ENCODE results near the gene TMIGD1.

DNA sequence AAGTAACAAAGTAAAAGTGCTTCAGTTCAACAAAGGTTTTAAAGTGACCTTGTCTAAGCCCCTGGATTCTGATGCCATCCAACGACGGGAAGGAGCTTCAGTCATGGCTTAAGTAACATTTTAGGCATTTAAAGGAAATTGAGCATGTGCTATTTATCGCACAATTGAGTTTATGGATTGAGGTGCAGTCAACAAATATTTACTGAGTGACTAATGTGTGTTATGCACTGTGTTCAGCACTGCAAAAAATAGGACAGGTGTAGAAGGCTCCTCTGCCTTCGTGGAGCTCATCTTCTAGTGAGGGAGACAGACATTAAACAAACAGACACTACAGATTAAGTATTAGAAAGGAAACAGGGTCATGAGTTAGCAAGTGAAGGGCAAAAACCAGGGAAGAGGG lies 12.5 kb downstream of the TMIGD1 start:
- TF ChIP-seq ZZZ3 (CRISPR knock-in tag; IDR thresholded peaks at IDR 0.05; ENCODE audit: borderline replicate concordance): no peak
- TF ChIP-seq SRSF4 (IDR thresholded peaks at IDR 0.05; ENCODE audit: low read depth, low read length, poor library complexity, severe bottlenecking): no peak
- peak; percentile 70; the same call in 1 of the 2 replicates for TF ChIP-seq GATAD2A (CRISPR knock-in tag; IDR thresholded peaks at IDR 0.05)
- TF ChIP-seq, protein P1, sequence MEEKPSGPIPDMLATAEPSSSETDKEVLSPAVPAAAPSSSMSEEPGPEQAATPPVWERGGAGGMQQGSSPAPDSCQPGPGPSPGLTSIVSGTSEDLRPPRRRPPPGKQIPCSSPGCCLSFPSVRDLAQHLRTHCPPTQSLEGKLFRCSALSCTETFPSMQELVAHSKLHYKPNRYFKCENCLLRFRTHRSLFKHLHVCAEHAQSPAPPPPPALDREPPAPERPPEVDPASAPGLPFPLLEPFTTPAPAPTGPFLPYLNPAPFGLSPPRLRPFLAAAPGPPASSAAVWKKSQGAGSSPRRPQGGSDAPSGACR (CRISPR knock-in tag; IDR thresholded peaks at IDR 0.05): no peak
- no peak for TF ChIP-seq TCF7 (IDR thresholded peaks at IDR 0.05; ENCODE audit: low read depth)
- TF ChIP-seq GPN1 (CRISPR knock-in tag; IDR thresholded peaks at IDR 0.05; ENCODE audit: borderline replicate concordance): no peak
- no peak for TF ChIP-seq ATF1 (CRISPR knock-in tag; IDR thresholded peaks at IDR 0.05)
- no peak for TF ChIP-seq ZFP37 (CRISPR knock-in tag; IDR thresholded peaks at IDR 0.05; ENCODE audit: borderline replicate concordance)
- TF ChIP-seq, protein P2, sequence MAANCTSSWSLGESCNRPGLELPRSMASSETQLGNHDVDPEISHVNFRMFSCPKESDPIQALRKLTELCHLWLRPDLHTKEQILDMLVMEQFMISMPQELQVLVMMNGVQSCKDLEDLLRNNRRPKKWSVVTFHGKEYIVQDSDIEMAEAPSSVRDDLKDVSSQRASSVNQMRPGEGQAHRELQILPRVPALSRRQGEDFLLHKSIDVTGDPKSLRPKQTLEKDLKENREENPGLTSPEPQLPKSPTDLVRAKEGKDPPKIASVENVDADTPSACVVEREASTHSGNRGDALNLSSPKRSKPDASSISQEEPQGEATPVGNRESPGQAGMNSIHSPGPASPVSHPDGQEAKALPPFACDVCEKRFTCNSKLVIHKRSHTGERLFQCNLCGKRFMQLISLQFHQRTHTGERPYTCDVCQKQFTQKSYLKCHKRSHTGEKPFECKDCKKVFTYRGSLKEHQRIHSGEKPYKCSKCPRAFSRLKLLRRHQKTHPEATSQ (CRISPR knock-in tag; IDR thresholded peaks at IDR 0.05; ENCODE audit: borderline replicate concordance): no peak
- no peak for TF ChIP-seq ATF7 (IDR thresholded peaks at IDR 0.05)
- no peak for TF ChIP-seq ATF7 (CRISPR knock-in tag; IDR thresholded peaks at IDR 0.05)
- TF ChIP-seq ZSCAN30 (CRISPR knock-in tag; IDR thresholded peaks at IDR 0.05): no peak
